ENCODE data around the gene INAFM2.

Gene INAFM2

GRCh38 chr15:40369474-40369869, 46.0 kb downstream of the INAFM2 start:
- in situ Hi-C loops (cut with HindIII; ENCODE audit: low pct_unique_long_range_greater_than_20kb, low sequenced_read_pairs) = no loop called here
- no peak for DNase-seq (ENCODE audit: low read depth in 1 of 2, low spot score in 1 of 2)
- TF ChIP-seq JUND (IDR thresholded peaks at IDR 0.05; ENCODE audit: low read depth) = no peak

GRCh38 chr15:40369971-40370370, 46.5 kb downstream of the INAFM2 start:
- DNase-seq (ENCODE audit: low read depth in 1 of 2, low spot score in 1 of 2) = no peak
- in situ Hi-C loops (cut with HindIII; ENCODE audit: low pct_unique_long_range_greater_than_20kb, low sequenced_read_pairs) = no loop called here
- TF ChIP-seq JUND (IDR thresholded peaks at IDR 0.05; ENCODE audit: low read depth) = no peak

- in situ Hi-C loops (cut with HindIII; ENCODE audit: low pct_unique_long_range_greater_than_20kb, low sequenced_read_pairs) = no loop called here
- no peak for TF ChIP-seq JUND (IDR thresholded peaks at IDR 0.05; ENCODE audit: low read depth)
- DNase-seq (ENCODE audit: low read depth in 1 of 2, low spot score in 1 of 2) = no peak
These were observed 49.5 kb downstream of the INAFM2 start for GRCh38 chr15:40372981-40373380.

Measured in T47D (cell line).